ENCODE measurements around the gene PKP3.
"Not testable (repeated sequence)": the region's sequence is repeated elsewhere in the genome, so short reads cannot be mapped to it uniquely, and the experiment has no call there.

PKP3 gene

DNA sequence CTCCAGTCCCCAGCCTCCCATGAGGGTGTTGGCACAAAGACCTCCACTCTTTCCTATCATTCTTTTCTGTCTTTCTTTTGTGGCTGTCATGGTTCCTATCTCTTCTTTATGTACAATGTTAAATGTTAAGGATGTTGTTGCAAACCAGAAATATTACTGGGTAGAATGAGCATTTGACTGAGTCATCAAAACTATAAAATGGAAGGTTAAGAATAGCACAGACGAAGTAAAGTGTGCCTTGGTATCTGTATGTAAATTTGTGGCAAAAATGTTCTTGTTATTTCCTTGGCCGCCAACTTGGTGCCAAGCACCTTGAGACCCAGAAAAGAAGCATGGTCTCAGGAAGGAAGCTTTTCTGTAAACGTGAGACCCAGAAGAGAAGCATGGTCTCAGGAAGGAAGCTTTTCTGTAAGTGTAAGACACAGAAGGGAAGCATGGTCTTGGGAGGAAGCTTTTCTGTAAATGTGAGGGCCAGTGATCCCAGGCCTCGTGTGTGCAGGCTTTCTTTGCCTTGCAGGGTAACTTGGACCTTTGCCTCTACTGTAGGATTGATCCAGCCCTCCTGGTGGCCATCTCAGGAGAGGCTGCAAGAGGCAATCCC lies 6.7 kb upstream of the PKP3 start:
- H3K4me3 ChIP-seq (ENCODE audit: low read length), result no peak overlapping the region
- DNase-seq (ENCODE audit: low read depth), result no peak
- TF ChIP-seq, protein P1, sequence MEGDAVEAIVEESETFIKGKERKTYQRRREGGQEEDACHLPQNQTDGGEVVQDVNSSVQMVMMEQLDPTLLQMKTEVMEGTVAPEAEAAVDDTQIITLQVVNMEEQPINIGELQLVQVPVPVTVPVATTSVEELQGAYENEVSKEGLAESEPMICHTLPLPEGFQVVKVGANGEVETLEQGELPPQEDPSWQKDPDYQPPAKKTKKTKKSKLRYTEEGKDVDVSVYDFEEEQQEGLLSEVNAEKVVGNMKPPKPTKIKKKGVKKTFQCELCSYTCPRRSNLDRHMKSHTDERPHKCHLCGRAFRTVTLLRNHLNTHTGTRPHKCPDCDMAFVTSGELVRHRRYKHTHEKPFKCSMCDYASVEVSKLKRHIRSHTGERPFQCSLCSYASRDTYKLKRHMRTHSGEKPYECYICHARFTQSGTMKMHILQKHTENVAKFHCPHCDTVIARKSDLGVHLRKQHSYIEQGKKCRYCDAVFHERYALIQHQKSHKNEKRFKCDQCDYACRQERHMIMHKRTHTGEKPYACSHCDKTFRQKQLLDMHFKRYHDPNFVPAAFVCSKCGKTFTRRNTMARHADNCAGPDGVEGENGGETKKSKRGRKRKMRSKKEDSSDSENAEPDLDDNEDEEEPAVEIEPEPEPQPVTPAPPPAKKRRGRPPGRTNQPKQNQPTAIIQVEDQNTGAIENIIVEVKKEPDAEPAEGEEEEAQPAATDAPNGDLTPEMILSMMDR (IDR thresholded peaks at IDR 0.05; ENCODE audit: insufficient read depth, low read depth, low read length, missing control alignments), result no peak

DNA sequence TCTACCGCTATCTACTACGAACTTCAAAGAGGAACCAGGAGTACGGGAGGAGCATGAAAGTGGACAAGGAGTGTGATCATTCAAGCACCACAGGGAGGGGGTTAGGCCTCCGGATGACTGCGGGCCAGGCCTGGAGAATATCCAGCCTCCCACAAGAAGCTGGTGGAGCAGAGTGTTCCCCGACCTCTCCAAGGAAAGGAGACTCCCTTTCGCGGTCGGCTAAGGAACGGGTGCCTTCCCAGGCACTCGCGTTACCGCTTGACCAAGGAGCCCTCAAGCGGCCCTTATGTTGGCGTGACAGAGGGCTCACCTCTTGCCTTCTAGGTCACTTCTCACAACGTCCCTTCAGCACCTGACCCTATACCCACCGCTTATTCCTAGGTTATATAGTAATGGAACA lies 4.6 kb upstream of the PKP3 start:
- not testable (repeated sequence) for H3K4me3 ChIP-seq (ENCODE audit: low read length); DNase-seq (ENCODE audit: low read depth)

DNA sequence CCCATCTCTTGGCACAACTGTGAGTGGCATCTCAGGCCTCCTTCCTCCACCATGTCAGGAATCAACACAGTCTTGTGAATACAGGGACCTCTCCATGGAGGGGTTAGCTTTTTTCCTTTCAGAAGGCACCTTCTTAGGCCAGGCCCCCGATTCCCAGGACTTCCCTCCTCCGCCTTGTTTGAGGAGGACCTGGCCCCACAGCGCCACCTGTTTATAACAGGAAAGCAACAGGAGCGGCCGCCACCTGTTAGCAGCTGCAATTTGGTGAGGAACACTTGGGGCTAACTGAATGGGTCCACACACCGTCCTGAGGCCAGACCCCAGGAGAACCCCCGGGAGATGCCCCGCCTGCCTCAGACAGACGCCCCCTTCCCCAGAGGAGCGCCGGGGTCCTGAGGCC lies 3.8 kb upstream of the PKP3 start:
- TF ChIP-seq, protein P1 (IDR thresholded peaks at IDR 0.05; ENCODE audit: insufficient read depth, low read depth, low read length, missing control alignments), result peak; percentile 39
- no peak overlapping the region for H3K4me3 ChIP-seq (ENCODE audit: low read length)
- peak; percentile 62 for DNase-seq (ENCODE audit: low read depth)

DNA sequence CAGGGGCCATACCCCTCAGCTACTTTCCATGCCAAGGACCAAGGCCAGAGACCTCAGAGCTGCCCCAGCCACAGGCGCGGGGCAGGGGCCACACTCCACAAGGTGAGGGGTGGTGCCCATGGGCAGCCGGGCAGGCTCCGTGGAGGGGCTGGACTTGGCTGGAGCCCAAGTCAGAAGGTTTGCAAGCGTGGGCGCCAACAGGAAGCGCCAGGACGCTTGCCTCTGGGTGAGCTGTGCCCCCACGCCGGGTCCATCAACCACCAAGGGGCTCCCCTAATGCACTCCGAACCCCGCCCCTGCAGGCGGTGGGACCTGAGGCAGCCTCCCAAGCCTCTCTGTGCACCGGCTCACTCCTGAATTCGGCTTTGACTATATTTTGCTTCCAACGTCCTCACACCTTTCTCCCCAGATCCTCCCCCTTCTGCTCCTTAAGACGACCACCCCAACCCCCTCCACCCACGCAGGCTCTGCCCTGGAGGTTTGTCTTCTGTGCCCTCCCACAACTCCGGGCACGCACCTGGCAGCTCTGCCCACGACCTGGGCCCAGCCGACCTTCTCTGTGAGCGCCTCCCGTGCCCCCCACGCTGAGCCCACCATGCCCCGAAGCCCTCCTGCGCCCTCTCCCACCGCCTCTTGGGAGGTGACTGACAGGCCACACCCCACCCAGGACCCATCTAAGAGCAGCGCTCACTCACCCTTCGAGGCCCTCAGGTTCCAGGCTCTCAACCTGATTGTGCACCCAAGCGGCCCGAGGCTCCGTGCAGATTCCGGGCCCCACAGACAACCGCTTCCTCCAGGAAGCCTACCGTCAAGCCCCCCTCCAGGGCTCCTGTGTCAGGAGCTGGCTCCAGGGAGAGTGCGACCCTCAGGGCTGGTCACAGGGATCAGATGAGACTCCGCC lies 2.6 kb upstream of the PKP3 start:
- no peak for DNase-seq (ENCODE audit: low read depth)
- H3K4me3 ChIP-seq (ENCODE audit: low read length), result peak overlapping the region; percentile 3
- TF ChIP-seq, protein P1 (IDR thresholded peaks at IDR 0.05; ENCODE audit: insufficient read depth, low read depth, low read length, missing control alignments), result no peak

DNA sequence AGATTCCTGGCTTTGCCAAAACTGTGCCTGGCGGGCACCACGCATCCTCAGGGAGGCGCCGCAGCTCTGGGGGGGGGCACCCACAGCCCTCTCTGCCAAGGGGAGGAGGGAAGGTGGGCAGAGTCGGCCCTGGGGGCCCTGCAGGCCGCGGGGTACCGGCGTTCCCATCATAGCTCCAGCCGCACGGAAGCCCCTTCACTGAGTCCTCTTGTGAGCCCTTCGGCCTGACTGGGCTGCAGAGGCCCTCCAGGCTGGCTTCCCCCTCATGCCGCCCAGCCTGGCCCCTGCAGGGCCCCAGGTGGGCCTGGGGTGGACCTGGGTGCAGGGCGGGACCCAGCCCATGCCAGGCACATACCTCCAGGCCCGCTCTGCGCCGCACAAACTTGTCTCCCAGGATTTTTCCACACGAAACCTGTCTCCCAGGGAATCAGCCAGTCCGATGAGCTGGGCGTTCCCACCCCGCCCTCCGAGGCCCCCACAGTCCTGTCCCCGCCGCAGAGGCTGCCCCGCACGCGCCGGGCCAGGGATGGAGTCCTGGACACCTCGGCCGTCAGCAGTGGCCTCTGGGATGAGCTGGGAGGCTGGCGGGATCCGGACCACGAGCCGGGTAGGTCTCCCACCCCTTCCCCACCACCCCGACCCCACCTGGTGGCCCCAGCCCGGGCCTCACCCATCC lies 1.8 kb upstream of the PKP3 start:
- TF ChIP-seq, protein P1 (IDR thresholded peaks at IDR 0.05; ENCODE audit: insufficient read depth, low read depth, low read length, missing control alignments), result no peak
- H3K4me3 ChIP-seq (ENCODE audit: low read length), result peak overlapping the region; percentile 30

DNA sequence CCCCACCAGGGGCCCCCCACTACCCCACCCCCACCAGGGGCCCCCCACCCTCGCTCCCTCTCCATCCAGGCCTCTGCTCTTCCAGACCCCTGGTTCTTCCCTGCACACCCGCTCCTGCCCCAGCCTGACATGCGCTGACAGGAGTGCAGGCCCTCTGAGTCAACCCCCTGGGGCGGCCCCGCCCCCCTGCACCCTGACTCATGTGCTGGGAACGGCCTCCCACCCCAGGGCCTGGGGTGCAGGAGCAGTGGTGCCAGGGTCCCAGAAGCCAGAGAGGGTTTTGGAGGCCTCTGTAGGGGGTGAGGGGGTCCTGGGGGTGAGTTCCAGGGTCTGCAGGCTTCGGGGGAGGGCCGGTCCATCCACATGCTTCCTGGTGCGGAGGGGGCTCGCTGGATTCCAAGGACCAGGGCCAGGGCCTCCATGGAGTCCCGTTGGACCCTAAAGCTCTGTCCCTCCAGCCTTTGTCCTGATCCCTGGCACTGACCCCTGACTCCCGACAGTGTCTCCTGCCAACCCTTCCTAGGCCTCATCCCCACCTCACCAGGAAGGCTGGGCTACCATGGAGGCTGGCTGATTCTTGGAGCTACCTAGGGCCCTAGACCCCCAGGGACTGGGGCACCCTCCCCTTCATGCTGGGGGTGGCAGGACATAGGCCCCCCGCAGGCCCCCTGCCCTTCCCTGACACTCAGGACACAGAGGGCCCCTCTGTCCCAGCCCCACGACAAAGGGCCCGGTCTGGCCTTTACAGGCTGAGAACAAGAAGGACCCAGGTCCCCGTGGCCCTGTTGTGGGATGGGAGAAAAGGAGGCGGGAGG lies 583 bp upstream of the PKP3 start:
- peak; percentile 97 for DNase-seq (ENCODE audit: low read depth)
- H3K4me3 ChIP-seq (ENCODE audit: low read length), result peak overlapping the region; percentile 84
- TF ChIP-seq, protein P1 (IDR thresholded peaks at IDR 0.05; ENCODE audit: insufficient read depth, low read depth, low read length, missing control alignments), result no peak

More for the DNA sequence above, 1.8 kb upstream of the PKP3 start:
- no peak for DNase-seq (ENCODE audit: low read depth)

Data from epithelial cell of esophagus (primary cell).